ELF-1 (cell line): ENCODE measurements around the gene COL9A1.

Source experiments
- DNase-seq: peaks from one replicate; pipeline ENCODE4 v3.0.0-alpha.2; 2016; ENCODE audit warnings: low read depth, low spot score

The COL9A1 gene

DNA sequence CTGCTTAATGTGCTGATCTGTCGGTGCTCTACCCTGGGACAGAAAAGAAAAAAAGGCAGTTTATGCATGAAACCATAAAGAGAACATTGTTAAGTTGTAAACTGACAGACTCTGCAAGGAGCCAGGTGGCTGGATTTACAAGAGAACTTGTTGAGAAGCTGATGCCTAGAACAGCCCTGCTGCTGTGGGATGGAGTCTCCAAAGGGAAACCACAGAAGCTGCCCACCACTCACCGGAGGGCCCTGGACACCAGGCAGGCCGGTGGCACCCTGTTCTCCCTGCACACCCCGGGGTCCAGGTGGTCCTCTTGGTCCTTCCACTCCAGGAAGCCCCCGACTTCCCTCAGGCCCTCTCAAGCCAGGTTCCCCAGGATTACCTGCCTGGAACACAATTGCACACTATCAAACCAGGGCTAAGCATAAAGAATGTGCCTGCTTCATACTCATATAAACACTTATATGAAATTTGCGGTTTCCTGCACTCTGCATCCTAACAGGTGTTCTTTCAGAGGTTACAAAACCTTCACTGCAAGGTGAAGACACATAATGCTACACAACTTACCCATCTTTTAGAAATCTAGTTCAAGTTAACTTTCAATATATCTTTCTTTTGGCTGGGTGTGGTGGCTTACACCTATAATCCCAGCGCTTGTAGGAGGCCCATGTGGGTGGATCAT is 68.2 kb downstream of the COL9A1 start:
- no peak for DNase-seq

DNA sequence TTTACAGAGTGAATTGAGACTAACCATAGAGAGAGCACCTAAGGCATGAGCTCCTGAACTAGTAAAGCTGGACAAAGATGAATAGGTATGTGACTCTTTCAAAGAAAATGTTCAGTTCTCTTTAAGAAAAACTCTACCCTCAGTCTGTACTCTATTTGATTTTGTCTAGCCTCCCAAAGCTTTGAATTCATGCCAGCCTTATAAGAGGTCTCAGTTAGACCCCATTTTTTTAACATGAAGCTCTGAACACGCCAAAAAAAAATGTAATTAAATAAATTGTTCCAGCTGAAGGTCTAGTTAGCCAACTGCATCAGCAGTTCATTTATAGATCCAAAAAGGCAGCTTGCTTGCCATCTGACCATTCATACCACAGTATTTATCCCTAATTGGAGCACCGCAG is 71.6 kb downstream of the COL9A1 start:
- DNase-seq = no peak

DNA sequence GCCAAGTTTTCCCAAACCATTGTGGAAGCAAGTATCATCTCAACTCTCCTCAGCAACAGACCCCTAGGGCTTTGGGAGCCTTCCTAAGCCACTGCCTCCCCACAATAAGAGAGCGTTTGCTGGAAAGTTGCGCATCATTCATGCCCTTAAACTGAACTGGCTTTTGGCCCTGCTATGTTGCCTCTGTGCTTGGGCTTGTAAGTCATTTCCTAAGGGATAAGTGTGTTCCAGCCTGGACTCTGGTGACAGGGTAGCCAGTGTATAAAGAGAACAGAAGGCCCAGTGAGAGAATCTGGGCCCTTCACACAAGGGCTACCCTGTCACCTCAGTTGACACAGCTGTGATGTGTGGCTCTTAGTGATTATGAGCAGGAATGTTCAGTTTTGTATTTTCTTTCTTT is 77.8 kb downstream of the COL9A1 start:
- DNase-seq = no peak

DNA sequence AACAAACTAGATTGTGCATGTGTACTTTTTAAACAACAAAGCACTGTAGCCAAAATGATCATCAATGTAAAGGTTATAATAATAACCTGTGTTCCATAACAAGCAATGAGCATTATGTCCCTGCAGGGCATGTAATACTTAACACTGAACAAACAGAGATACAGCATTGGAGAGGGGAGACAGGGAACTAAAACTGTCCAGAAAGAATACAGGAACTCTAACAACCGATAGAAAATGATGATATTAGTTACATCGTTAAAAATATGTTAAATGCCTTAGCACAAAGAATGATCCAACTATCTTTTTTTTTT is 80.5 kb downstream of the COL9A1 start:
- DNase-seq = no peak

DNA sequence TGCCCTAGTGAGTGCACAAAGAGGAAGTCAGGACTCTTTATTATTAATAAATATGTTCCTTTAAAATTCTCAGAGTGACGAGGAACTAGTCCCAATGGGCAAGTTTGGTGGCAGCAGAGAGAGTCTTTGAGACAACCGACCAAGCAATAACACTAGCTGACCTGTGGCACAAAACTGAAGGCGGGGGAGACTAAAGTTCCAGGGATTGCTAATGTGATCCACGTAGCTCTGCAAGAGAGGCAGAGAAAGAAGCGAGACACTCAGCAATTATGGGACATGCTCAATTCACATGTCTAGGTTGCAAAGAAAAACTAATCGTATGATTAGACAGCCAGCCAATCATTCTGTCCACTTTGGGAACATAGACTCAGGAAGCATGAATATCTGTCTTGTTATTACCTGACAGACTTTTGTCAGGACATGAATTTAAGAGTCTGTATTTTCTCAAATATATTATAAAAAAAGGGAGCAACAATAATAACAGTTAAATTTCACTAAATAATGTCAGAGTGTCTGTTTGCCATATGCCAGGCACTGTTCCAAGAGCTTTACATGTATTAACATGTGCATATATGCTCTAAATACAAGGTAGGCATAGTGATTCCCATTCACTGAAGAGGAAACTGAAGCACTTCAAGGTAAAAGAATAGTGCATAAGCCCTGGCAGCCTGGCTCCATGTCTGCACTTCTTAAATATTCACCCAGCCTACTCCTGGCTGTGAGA is 81.0 kb downstream of the COL9A1 start:
- no peak for DNase-seq

DNA sequence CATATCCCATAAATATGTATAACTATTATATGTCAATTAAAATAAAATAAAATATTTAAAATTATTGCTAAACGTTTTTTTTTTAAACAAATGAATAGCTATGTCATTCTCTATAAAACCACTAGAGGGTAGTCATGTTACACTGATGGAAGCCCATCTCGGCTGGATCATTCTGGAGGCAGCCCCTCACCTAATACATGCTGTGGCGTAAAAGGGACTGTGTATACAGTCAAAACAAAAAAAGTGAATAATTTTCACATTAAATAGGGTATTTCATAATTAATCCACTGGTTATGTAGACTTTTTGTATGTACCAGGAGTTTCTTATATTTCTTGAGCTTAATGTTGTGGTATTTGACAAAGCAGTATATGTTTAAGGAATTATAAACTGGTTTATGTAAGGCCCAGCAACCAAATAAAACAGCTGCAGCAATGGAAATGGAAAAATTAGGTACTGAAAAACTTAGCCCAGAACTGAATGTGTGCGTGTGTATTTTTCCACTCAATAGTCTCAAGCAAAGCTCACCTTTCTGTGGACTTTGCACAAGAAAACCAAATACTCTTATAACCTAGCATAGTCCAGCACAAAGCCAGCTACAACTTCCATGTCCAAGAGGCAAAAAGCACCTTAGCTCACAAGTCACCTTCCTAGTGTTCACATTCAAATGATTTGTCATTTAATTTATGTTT is 81.7 kb downstream of the COL9A1 start:
- no peak for DNase-seq

DNA sequence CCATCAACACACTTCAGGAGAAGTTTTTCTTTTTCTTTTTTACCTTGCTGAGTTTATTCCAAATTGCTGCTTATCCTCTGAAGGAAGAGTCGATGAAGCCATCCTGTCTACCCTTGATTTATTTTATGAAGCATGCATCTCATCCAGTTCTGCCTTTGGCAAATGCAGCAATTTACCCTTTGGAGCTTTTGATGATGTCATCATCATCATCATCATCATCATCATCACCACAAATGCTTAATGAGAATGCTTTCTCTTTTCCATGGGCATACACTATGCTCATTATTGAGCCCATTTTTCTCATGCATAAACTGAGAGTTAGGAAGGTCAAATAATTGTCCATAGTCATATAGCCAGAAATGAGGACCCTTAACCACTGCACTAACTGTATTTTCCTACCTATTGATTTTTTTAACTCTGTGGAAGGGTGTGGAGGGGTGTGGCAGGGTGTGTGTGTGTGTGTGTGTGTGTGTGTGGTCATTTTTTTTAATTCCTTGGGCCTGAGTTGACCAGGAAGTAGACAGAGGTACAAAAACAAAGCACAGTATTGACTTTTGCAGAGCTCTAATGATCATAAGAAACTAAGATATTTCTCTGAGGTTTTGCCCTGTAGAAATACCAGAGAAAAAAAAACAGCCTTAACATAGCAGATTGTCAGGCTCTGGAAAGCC is 82.8 kb downstream of the COL9A1 start:
- no peak for DNase-seq

DNA sequence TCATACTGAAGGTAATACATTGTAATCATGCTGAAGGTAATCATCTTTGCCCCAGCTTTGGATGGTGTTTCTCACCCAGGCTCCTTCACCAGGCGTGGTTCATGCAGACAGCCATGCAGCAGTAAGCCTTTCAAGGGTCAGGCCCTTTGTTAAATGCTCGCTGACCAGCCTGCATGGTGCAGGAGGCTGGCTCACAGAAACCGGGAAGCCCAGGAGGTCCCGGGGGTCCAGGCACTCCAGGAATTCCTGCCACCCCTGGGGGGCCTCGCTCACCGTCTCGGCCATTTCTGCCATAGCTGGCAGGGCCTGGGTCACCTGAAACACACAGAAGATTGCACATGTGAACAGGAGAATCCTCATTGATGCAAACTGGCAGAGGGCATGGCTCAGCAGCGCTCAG is 86.1 kb downstream of the COL9A1 start:
- peak; percentile 7 for DNase-seq

DNA sequence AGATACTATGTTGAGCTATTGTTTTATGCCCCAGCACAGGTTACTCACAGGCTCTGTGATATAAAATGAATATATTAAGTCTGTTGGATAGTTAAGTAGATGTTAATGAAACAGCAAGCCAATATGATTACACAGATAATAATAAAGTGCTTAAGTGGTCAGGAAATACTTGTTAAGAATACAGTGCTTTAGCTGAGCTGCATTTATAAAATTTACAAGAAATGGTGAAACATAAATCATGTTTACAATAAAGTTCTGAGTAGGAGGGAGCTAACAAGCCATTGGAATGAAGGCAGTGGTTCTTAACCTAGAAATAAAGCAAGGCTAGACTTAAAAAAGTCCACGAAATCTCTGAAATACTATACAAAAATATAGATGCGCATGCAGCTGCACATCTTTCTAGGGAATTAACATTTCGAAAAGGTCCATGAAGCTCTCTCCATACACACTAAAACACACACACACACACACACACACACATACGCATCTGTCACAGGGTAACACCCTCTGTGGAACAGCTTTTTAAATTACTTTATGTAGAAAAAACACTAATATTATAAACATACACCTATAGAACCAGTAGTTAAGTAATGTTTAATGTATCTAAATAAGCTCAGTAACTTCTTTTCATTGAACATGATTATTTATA is 87.3 kb downstream of the COL9A1 start:
- no peak for DNase-seq

DNA sequence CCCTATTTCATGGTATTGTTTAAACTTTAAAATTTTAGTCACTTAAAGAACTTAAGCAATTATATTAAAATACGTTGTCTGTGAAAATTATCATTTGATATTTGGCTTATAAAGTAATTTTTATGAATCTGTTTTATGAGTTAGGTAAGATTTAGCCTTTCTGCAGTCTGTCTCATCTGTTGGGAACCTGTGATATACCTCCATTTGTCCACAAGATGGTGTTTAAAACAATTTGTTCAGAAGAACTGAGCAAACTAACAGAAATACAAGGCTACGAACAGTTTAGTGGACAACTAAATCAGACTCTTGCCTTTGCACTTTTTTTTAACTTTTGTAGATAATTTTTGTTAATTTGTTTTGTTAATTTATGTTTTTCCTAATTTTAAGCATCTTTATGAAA is 92.4 kb downstream of the COL9A1 start:
- DNase-seq = no peak

DNA sequence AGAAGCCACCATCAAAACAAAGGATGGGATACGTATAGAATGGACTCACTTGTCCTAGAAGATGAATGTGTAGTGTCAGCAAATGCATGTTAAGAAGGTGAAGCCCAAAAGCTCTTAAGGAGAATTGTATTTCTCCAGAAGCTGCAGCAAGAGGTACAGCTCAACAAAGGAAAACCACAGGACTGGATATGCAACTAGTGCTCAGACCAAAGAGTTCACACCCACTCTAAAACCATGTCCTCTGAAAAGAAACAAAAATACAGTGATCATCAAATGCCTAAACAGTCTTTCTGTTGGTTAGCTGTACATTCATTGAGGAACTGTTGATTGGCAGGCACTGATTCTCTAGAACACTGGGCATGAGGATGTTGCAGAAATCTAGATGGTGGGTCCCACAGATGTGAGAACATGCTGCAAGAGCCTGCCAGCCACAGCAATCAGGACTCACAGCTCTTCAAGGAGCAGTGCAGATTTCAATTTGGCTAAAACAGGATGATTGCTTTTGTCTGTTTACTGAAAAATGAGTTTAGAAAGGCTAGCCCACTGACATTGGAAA is 94.6 kb downstream of the COL9A1 start:
- no peak for DNase-seq

DNA sequence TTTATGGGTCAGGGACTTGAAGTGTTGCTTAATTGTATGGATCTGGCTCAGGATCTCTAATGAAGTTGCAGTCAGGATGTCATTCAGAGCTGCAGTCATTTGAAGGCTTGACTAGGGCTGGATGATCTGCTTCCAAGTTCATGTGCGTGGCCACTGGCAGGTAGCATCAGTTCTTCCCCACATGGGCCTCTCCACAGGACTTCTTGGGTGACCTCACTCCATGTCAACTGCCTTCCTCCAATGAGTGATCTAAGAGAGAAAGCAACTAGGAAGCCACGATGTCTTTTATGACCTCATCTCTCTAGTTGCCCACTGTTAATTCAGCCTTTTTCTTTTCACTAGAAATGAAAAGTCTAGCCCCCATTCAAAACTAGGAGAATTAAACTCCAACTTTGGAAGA is 104.1 kb downstream of the COL9A1 start:
- no peak for DNase-seq

DNA sequence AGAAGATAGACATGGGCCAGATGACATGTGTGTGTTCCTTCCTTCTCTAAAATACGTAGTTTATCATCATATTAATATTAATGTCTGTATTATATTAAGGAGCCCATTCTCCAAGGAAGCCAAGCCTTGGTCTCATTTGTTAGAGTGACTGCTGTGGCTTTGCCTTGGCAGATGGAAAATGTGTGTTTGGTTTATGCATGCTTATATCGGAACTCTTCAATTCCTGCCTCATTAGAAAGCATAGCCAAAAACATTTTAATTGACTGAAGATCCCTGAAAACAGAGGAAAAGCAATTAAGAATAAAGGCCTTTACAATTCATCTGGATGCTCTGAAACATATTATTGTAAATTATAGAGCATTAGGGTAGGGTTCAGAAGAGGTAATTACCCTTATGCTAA is 106.4 kb downstream of the COL9A1 start:
- DNase-seq = no peak

DNA sequence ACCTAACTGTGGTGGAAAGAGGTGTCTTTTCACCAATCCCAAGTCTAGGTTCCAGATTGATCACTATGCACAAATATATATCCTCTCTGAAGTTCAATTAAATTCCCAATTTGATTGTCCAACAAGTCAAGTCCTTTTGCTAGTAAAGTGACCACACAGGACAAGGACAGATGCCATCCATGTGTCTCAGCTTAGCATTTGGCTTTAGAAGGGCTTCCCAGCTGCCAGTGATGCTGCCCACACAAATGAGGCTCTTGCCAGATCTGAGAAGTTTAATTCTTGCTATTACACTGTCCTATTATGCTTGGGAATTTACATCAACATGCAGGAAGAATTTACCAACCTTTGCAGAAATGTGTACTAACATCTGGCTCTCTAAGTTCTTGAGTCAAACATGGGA is 108.5 kb downstream of the COL9A1 start:
- DNase-seq = no peak

DNA sequence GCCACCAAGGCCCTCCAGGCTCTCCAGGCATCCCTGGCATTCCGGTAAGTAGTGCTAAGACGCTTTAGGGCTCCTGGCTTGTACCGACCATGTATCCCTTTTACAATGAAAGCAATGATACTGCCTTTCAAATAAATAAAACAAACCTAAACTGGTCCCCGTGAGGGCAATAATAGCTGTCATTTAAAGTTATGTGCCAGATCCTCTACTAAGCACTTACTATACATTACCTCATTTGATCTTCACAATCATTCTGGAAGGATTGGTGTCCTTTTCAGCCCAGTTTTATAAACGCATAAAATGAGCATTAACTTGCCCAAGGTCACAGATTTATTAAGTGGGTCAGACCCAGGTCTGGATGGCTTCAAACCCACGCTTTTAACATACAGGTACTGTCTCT is 114.7 kb downstream of the COL9A1 start:
- no peak for DNase-seq

DNA sequence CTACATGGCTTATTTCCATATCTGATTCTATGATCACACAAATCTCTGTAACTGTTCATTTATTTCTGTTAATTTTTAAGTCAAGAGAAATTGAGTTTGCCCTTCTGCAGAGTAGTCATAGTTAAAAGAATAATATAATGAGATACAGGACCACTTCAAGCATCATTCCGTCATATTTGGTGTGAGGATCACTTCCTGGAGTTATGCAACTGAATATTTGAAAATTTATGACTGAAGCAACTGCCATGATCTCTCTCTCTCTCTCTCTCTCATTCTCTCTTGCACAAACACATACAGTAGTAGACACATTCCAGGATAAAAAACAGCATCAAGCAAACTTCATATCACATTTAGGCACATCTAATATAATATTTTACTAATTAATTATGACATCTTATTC is 116.4 kb downstream of the COL9A1 start:
- no peak for DNase-seq

DNA sequence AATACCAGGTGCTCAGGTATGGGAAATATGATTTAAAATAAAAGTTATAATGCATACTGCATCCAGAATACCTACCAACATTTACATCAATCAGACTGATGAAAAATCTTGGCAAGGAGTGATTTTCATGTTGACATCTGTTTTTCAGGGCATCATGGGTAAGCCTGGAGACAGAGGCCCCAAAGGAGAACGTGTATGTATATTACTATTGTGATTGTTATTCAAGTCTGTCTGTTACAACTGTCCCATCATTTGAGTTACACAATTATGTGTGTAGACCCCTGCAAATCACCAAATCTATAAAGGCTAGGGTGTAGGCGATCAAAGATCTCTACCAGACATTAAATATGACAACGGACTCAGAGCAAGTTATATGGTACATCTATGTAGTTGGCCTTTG is 118.2 kb downstream of the COL9A1 start:
- no peak for DNase-seq

DNA sequence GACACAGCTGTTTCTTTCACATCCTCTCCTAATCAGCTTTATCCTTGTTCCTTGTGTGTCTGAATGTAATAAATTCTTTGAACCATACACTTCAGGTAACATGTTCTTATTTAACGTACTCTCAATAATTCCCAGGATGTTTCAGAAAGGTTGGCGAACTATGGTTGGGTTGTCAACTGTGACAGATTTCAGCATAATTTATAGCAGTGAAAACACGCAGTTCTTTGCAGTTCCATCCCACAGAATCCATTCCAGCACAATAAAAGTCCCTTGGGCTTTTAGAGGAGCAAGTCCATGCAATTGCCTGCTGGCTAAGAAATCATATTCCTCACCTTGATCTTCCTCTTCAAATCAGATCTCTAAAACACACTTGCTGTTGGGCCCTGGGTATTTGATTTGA is 119.3 kb downstream of the COL9A1 start:
- no peak for DNase-seq

DNA sequence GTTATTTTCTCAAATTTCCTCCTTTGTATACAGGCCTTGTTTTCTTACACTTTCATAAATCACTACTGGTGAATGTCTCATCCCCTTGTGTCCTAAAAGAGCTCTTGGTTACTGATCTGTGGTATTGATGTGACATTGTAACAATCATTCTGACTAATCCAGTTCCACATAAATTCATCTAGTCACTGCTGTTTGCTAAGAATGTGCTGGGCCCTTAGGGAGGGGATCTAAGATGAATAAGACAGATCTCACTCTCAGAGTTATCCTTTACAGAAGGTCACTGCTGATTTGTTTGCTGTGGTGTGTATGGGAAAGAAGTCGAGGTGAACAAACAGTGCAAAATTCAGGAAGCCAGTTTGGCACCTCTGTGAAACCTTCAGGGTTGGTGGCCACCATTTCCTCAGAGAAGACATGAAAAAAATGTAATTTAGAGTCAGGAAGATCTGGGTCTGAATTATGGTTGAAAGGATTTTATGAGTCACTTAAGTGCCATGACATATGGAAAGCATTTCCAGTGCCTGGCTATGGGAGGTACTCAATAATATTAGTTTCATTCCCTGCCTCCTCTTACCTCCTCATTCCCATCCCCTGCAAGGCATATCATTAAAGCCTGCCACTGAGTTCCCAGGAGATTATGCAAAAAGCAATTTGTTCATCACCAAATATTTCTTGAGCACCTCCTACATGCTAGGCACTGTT is 121.8 kb downstream of the COL9A1 start:
- DNase-seq = no peak

DNA sequence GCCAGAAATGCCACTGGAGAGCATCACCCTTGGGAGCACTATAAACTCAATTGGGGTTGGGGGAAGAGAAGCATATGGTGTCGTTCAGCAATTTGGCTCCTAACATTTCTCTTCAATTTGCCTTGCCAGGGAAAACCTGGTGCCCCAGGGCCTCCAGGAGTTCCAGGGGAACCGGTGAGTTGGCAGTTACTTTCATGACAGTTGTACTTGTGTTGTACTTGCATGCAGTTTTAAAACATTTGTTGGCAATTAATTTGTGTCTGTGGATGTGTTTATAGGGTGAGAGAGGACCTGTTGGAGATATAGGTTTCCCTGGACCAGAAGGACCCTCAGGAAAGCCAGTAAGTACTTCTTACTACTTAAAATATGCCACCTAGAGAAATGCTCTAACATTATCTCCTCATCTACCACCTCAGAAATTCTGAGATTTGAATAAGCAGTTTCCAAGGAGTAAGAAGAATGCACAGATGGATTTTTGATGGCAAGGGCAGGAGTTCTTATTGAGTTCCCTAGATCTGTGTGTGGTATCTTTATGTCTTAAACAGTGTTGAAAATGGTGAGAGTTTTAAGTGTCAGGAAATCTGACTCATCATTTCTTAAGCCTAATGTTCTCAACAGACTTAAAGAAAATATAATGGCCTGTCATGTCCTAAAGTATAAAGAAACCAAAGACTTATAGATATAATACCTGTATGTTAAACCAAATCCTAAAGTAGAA is 122.5 kb downstream of the COL9A1 start:
- DNase-seq = no peak
